ENCODE measurements around the gene KHNYN. TPM values are rescaled to one million over a fixed set of nuclear protein-coding genes. Genes with fewer than 3 reads are reported as not detected.
"Not testable (repeated sequence)": the region's sequence is repeated elsewhere in the genome, so short reads cannot be mapped to it uniquely, and the experiment has no call there.

Gene KHNYN
- total RNA-seq, 8 experiments from 2014 or later = 8.5 to 59.9 (median 17.4) TPM

- not testable (repeated sequence) for H3K4me1 ChIP-seq (replicated peaks in 1 of 2); ATAC-seq (replicated peaks in 6 of 8); H3K27ac ChIP-seq; H3K4me3 ChIP-seq
- 40 to 100% (median 50%) methylated on average over 1 of the region's 2 CpGs; no CpG with 5 or more reads in 7 of the 10 experiments for WGBS, 10 experiments
- in situ Hi-C loops (cut with MboI; ENCODE audit: low pct_unique_long_range_greater_than_20kb in 2 of 9, low sequenced_read_pairs in 9 of 9, unreplicated experiment in 9 of 9) = loop anchor here in 1 of 9 experiments (25.0 kb wide), 1 partner anchor 104 kb away; the partner anchor contains the start of gene CTSG
Measured at GRCh38 chr14:24482699-24483303, 53.0 kb downstream of the KHNYN start.

GRCh38 chr14:24483604-24484252 lies 54.0 kb downstream of the KHNYN start:
- peak in 3 of 8 experiments; percentile 51 to 85 (median 81) for ATAC-seq (replicated peaks in 6 of 8)
- Histone ChIP-seq H3K4me3 (no peak overlapping the region), H3K27ac (no peak overlapping the region), H3K4me1 (replicated peaks in 1 of 2) (no peaks in the 10 kb centered on the region)
- in situ Hi-C loops (cut with MboI; ENCODE audit: low pct_unique_long_range_greater_than_20kb in 2 of 9, low sequenced_read_pairs in 9 of 9, unreplicated experiment in 9 of 9) = loop anchor here in 1 of 9 experiments (25.0 kb wide), 1 partner anchor 104 kb away; the partner anchor contains the start of gene CTSG
- 0 to 100% (median 29%) methylated on average over 1 to 4 of the region's 4 CpGs; no CpG with 5 or more reads in 1 of the 10 experiments for WGBS, 10 experiments

Other genes starting within 250 kb of the KHNYN start
- 10 to 100 TPM; 17.4 to 90.0 (median 39.8) TPM for gene IPO4, start 241.1 kb upstream of the KHNYN start, total RNA-seq
- 10 to 100 TPM; 17.6 to 53.1 (median 30.8) TPM for gene TM9SF1, start 234.5 kb upstream of the KHNYN start, total RNA-seq
- 10 to 100 TPM in 1 of 8 experiments, 1 to 10 TPM in 7; 1.8 to 10.1 (median 3.4) TPM for gene TSSK4, start 224.3 kb upstream of the KHNYN start, total RNA-seq
- 10 to 100 TPM; 48.4 to 76.0 (median 55.8) TPM for gene CHMP4A, start 216.5 kb upstream of the KHNYN start, total RNA-seq
- 10 to 100 TPM; 12.1 to 38.8 (median 27.0) TPM for gene MDP1, start 213.9 kb upstream of the KHNYN start, total RNA-seq
- 100 to 1,000 TPM; 180 to 362 (median 267) TPM for gene NEDD8, start 197.6 kb upstream of the KHNYN start, total RNA-seq
- gene GMPR2, start 197.0 kb upstream of the KHNYN start, total RNA-seq = 10 to 100 TPM; 46.7 to 87.8 (median 69.0) TPM
- 10 to 100 TPM; 33.4 to 54.3 (median 44.4) TPM for gene TINF2, start 187.3 kb upstream of the KHNYN start, total RNA-seq
- 1 to 10 TPM in 7 of 8 experiments, under 1 TPM in 1; 0.92 to 4.7 (median 2.1) TPM for gene TGM1, start 166.8 kb upstream of the KHNYN start, total RNA-seq
- gene RABGGTA, start 158.4 kb upstream of the KHNYN start, total RNA-seq = 10 to 100 TPM; 13.3 to 28.0 (median 19.6) TPM
- gene DHRS1, start 130.2 kb upstream of the KHNYN start, total RNA-seq = 10 to 100 TPM; 11.4 to 26.5 (median 16.4) TPM
- gene NOP9, start 130.1 kb upstream of the KHNYN start, total RNA-seq = 10 to 100 TPM; 13.5 to 32.8 (median 16.6) TPM
- 1 to 10 TPM in 1 of 8 experiments, under 1 TPM in 2, not detected in 5; 0.32 to 1.6 (median 0.40) TPM for gene CIDEB, start 122.0 kb upstream of the KHNYN start, total RNA-seq
- gene LTB4R2, start 119.8 kb upstream of the KHNYN start, total RNA-seq = 10 to 100 TPM in 1 of 8 experiments, 1 to 10 TPM in 7; 1.3 to 14.6 (median 2.3) TPM
- gene LTB4R, start 118.5 kb upstream of the KHNYN start, total RNA-seq = 10 to 100 TPM in 1 of 8 experiments, 1 to 10 TPM in 6, under 1 TPM in 1; 0.92 to 13.6 (median 2.1) TPM
- 1 to 10 TPM in 4 of 8 experiments, under 1 TPM in 4; 0.43 to 3.7 (median 1.2) TPM for gene ADCY4, start 94.9 kb upstream of the KHNYN start, total RNA-seq
- 1 to 10 TPM in 3 of 8 experiments, under 1 TPM in 2, not detected in 3; 0.29 to 7.9 (median 1.3) TPM for gene RIPK3, start 90.0 kb upstream of the KHNYN start, total RNA-seq
- 100 to 1,000 TPM in 3 of 8 experiments, 10 to 100 TPM in 2, 1 to 10 TPM in 3; 5.1 to 345 (median 13.4) TPM for gene NFATC4, start 61.8 kb upstream of the KHNYN start, total RNA-seq
- 10 to 100 TPM in 3 of 8 experiments, 1 to 10 TPM in 5; 2.1 to 78.7 (median 6.3) TPM for gene NYNRIN, start 31.0 kb upstream of the KHNYN start, total RNA-seq
- 1 to 10 TPM in 4 of 8 experiments, under 1 TPM in 4; 0.16 to 7.9 (median 1.1) TPM for gene CBLN3, start 286 bp upstream of the KHNYN start, total RNA-seq
- 10 to 100 TPM; 34.6 to 72.5 (median 55.1) TPM for gene SDR39U1, start 12.8 kb downstream of the KHNYN start, total RNA-seq
- 1 to 10 TPM in 3 of 8 experiments, under 1 TPM in 2, not detected in 3; 0.21 to 8.3 (median 3.0) TPM for gene CMA1, start 78.3 kb downstream of the KHNYN start, total RNA-seq
- 1 to 10 TPM in 2 of 8 experiments, under 1 TPM in 3, not detected in 3; 0.25 to 1.4 (median 0.85) TPM for gene CTSG, start 146.3 kb downstream of the KHNYN start, total RNA-seq
- gene GZMH, start 179.7 kb downstream of the KHNYN start, total RNA-seq = under 1 TPM in 1 of 8 experiments, not detected in 7; 0.84 TPM
- 10 to 100 TPM in 1 of 8 experiments, 1 to 10 TPM in 3, under 1 TPM in 1, not detected in 3; 0.38 to 65.4 (median 2.9) TPM for gene GZMB, start 204.2 kb downstream of the KHNYN start, total RNA-seq

Measured in motor neuron (in vitro differentiated cells).